Activated naive CD4-positive, alpha-beta T cell treated with anti-CD3 and anti-CD28 coated beads, Interleukin-2, amount 50 U/mL, for 24 hours (primary cell): ENCODE measurements around the gene ANK3.

Experiments
- H3K27ac Mint-ChIP-seq: one replicate; pipeline ENCODE4 v1.8.0; 2021; ENCODE audit warnings: mild to moderate bottlenecking, mixed read lengths
- H3K27me3 Mint-ChIP-seq: one replicate; pipeline ENCODE4 v1.8.0; 2021; ENCODE audit warnings: mixed read lengths
- H3K36me3 Mint-ChIP-seq: one replicate; pipeline ENCODE4 v1.8.0; 2021; ENCODE audit warnings: mixed read lengths
- H3K4me1 Mint-ChIP-seq: one replicate; pipeline ENCODE4 v1.8.0; 2021; ENCODE audit warnings: mixed read lengths
- H3K4me3 Mint-ChIP-seq: one replicate; pipeline ENCODE4 v1.8.0; 2021; ENCODE audit warnings: mild to moderate bottlenecking, mixed read lengths
- H3K9me3 Mint-ChIP-seq: one replicate; pipeline ENCODE4 v1.8.0; 2021; ENCODE audit warnings: mixed read lengths

Gene ANK3

DNA sequence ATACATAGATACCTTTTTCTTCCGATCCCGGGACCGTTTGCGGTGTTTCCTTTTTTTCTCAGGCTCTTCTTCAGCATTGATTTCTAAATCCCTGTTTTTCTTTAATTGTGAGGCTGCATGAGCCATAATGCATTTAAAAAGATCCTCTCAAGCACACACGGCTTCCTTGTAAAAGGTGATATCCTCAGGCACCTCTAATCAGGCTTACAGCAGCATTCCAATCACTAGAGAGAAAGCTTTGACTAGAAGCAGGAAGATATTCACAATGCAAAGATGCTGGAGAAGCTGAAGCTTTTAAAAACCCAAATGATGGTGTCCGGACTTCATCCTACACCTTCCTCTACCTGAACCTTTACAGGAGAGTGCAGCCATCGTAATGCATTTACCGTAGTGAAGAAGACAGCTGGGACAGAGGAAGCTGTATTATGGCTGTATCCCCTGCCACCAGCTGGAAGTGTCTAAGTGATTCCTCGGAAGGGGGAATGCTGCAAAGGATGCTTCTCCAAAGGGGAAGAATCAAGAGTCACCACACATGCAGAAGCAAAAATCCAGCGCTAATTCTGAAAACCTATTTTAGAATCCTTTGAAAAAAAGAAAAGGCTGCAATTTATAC is at the start of gene ANK3:
Gene ANK3 (minus strand): TSS at position 463 of the 613 bp plus-strand sequence. CDS start 337 bp downstream, at position 126.
- Mint-ChIP-seq H3K27me3 (no peaks in the 10 kb centered on the region), H3K4me1 (peaks cover 32% of the 10 kb centered on the region)

DNA sequence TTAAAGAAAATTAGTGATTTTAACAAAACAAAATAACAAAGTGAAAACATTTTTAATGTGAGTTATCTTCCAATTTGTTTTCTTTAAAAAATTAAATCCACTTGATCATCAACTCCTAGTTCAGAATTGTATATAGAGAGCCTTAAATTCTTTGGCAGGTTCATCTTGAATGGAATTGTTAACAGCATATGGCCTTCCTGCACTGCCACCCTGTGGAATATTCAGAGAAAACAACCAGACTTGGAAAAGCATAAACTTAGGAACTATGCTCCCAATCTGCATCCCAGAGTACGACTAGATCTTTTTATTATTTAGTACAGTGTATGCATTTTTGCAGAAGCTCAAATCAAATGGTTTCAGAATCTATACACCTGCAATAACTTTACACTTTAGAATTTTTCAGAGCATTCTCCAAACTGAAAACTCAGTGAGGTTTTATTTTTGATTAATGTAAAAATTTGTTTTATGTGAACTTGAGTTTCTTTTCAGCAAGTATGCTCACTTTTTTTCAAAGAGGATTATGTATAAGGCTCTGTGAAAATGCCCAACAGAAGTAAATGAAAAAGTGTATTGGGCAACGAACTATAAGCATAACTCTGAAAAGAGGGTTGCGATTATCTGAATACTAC is 44.9 kb upstream of the ANK3 start:
- Mint-ChIP-seq H3K27ac (no peak overlapping the region), H3K9me3 (no peaks in the 10 kb centered on the region), H3K36me3 (no peaks in the 10 kb centered on the region), H3K27me3 (no peaks in the 10 kb centered on the region), H3K4me1 (peaks cover 5% of the 10 kb centered on the region), H3K4me3 (no peak overlapping the region)

More for the DNA sequence above, at the start of gene ANK3:
- H3K4me3 Mint-ChIP-seq: no peak within 1 kb of the TSS
- no peak within 1 kb of the TSS for H3K27ac Mint-ChIP-seq
- H3K36me3 Mint-ChIP-seq: peaks cover 5% of the 10 kb centered on the region
- H3K9me3 Mint-ChIP-seq: no peaks in the 10 kb centered on the region

DNA sequence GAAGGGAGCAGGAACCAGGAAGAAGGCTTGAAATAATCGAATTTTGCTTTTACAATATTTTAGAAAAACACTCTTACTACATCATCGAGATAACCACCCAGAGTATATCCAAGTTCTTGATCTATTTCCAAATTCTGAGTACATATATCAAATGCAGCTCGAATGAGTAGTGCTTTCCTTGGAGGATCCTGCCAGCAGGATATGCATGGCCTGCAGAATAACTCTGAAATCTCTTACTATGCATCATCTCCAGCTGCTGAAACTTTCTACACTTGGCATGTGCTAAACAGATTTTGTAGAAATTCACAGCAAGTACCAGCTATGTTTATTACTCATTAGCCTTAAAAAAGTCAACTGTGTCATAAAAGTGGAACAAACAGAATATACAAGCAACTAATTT is 44.0 kb upstream of the ANK3 start:
- no peaks in the 10 kb centered on the region for H3K9me3 Mint-ChIP-seq
- H3K36me3 Mint-ChIP-seq: no peaks in the 10 kb centered on the region
- no peak overlapping the region for H3K4me3 Mint-ChIP-seq
- no peaks in the 10 kb centered on the region for H3K27me3 Mint-ChIP-seq
- H3K27ac Mint-ChIP-seq: no peak overlapping the region
- peaks cover 5% of the 10 kb centered on the region for H3K4me1 Mint-ChIP-seq

DNA sequence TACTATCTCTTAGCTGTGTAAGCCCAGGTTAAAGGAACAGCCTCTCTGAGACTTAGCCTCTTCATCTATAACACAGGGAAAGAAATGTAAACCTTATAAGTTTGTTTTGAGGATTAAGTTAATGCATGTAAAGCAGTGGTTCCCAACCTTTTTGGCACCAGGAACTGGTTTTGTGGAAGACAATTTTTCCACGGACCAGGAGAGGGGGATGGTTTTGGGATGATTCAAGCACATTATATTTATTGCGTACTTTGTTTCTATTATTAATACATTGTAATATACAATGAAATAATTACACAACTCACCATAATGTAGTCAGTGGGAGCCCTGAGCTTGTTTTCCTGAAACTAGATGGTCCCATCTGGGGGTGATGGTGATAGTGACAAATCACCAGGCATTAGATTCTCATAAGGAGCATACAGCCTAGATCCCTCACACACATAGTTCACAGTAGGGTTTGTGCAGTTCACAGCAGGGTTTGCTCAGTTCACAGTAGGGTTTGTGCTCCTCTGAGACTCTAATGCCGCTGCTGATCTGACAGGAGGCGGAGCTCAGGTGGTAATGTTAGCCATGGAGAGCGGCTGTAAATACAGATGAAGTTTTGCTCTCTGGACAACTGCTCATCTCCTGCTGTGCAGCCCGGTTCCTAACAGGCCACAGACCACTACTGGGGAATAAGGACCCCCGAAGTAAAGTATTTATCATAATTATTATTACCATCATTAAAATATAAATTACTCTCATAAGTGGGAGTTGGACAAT is 41.3 kb upstream of the ANK3 start:
- H3K9me3 Mint-ChIP-seq: no peaks in the 10 kb centered on the region
- H3K4me3 Mint-ChIP-seq: no peak overlapping the region
- H3K4me1 Mint-ChIP-seq: peaks cover 8% of the 10 kb centered on the region
- H3K36me3 Mint-ChIP-seq: peaks cover 2% of the 10 kb centered on the region
- H3K27me3 Mint-ChIP-seq: no peaks in the 10 kb centered on the region
- H3K27ac Mint-ChIP-seq: no peak overlapping the region

DNA sequence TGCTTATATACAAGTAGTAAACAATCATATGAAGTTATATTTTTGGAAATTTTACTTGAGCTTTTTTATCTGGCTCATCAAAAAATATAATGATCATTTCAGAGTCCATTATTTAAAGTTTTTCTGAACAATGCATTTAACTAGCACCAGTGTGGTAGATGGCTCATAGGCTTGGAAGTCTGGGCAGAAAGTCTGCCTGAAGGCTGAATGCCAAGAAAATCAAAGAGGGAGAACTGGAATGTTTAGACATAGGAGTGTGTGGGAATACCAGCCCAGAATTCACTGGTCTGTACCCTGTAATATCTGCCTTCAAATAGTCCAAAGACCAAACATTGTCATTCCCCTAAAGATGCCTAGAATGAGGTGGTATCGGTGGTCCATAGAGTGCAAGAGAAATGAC is 40.3 kb upstream of the ANK3 start:
- H3K27me3 Mint-ChIP-seq: no peaks in the 10 kb centered on the region
- H3K4me3 Mint-ChIP-seq: no peak overlapping the region
- H3K4me1 Mint-ChIP-seq: peaks cover 9% of the 10 kb centered on the region
- H3K27ac Mint-ChIP-seq: no peak overlapping the region
- H3K9me3 Mint-ChIP-seq: no peaks in the 10 kb centered on the region
- peaks cover 2% of the 10 kb centered on the region for H3K36me3 Mint-ChIP-seq

DNA sequence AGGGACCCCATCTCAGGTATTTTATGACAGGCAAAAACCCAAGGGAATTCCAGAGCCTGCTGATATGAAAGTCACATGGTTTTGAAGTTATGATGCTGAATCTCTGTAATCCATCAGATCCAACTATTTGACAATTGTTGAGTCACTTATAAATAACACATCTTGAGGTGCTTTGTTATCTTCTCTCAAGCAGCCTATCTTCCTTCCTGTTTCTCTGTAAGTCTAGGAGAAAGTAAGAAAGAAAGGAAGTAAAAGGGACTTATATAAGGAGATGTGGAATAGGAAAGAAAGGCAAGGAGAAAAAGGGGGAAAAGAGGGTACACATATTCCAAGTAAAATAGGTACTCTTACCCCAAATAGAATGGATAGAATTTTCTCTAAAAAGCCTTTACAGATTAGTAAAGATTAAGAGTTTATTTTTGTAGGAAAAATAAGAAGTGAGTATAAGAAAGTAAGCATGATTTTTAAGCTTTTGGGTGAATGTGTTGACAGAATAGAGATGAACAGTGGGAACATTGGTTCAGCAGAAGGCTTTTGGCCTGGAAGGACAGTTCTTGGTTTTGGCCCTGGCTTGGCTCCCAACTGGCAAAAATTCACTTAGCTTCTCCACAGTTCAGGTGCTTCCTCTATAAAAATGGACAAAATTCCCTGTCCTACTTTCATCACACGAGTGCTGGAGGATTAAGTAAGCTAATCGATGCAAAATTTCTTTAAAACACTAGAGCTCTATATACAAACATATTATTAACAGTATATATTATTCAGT is 39.6 kb upstream of the ANK3 start:
- peaks cover 2% of the 10 kb centered on the region for H3K36me3 Mint-ChIP-seq
- peaks cover 9% of the 10 kb centered on the region for H3K4me1 Mint-ChIP-seq
- H3K27ac Mint-ChIP-seq: no peak overlapping the region
- H3K4me3 Mint-ChIP-seq: no peak overlapping the region
- no peaks in the 10 kb centered on the region for H3K27me3 Mint-ChIP-seq
- H3K9me3 Mint-ChIP-seq: no peaks in the 10 kb centered on the region

DNA sequence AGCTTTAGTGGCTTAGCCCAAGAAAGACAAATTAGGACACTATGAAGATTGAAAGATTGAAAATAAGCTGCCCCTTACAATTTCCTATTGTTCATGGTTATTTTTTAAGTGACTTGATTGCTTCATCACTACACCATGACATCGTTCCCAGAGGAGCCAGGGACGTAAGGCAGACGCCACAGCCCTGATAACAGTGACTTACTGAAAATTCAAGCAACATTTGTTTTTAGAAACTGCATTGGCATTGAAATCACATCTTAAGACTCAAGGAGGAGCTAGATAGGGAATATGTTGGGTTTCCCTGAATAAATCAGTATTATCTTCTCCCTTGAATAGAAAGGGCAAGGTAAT is 38.7 kb upstream of the ANK3 start:
- Mint-ChIP-seq H3K4me3 (no peak overlapping the region), H3K36me3 (peaks cover 2% of the 10 kb centered on the region), H3K27me3 (no peaks in the 10 kb centered on the region), H3K9me3 (no peaks in the 10 kb centered on the region), H3K4me1 (peaks cover 9% of the 10 kb centered on the region), H3K27ac (no peak overlapping the region)

DNA sequence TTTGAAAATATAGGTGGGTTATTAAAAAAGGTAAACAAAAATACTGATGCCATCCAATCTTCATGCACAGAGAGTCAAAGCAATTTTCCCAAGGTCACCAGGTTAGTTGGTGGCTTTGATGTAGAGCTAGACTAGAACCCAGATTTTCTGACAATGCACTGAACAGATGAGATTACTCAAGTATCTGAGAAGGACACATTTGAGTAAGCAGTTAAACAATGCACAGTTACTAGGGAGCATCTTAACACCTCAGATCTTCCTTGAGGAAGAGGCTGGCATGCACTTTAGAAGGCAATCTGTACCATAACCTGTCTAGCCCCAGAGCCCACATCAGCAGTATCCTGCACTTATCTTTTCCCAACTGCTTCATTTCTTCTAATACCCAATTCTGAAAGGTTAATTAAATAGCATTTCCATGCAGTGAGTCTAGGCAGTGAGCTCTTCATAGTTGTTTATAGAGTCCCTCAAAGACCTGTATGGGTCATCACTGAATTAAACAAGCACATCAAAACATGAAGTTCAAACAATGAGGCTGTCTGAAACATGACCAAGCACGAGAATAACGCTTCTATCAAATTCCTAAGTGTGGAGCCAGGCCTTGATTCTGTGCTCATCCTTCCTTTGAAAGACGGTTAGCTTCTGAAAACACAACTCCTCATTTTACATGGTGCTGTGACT is 38.2 kb upstream of the ANK3 start:
- Mint-ChIP-seq H3K27ac (no peak overlapping the region), H3K9me3 (no peaks in the 10 kb centered on the region), H3K4me1 (peaks cover 9% of the 10 kb centered on the region), H3K27me3 (no peaks in the 10 kb centered on the region), H3K4me3 (no peak overlapping the region), H3K36me3 (peaks cover 2% of the 10 kb centered on the region)

DNA sequence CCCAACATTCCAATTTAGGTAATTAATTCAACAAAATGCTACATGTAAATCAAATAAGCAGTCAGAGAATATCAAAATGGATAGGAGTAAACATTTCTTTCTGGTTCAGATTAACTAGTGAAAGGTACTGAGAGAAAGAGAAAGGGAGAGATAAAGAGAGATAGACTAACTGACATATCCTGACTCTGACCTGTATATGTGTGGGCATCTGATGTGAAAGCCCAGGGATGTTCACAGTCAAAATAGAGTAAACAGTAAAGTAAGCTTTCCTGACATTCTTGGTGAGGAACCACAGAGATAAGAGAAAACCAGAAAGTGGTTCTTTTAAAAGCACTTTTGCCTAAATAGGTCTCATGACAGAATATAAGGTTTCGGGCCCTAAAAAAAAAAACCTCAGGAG is 37.5 kb upstream of the ANK3 start:
- H3K4me1 Mint-ChIP-seq: peaks cover 9% of the 10 kb centered on the region

DNA sequence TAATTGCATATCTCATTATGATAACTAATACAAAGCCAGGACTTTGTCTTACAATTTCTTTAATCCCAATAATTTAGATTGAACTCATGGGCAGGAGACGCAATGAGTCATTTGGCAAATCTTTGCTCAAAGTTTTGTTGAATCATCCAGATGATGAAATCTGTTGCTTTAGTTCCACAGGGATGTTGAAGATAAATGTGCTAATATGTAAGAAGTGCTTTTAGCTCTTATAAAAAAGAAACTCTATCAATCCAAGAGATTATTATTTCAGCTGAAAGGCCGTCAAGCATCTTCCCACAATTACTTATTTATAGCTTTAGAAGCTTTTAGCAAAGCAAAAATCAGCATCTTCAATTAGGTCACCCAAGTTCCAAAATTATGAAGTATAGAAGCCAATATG is 36.8 kb upstream of the ANK3 start:
- H3K36me3 Mint-ChIP-seq: peaks cover 2% of the 10 kb centered on the region
- peaks cover 9% of the 10 kb centered on the region for H3K4me1 Mint-ChIP-seq
- peak overlapping the region; percentile 5 for H3K27ac Mint-ChIP-seq
- H3K4me3 Mint-ChIP-seq: no peak overlapping the region
- no peaks in the 10 kb centered on the region for H3K27me3 Mint-ChIP-seq
- H3K9me3 Mint-ChIP-seq: no peaks in the 10 kb centered on the region

More for the DNA sequence above, 37.5 kb upstream of the ANK3 start:
- Mint-ChIP-seq H3K9me3 (no peaks in the 10 kb centered on the region), H3K27ac (no peak overlapping the region), H3K4me3 (no peak overlapping the region), H3K36me3 (peaks cover 2% of the 10 kb centered on the region), H3K27me3 (no peaks in the 10 kb centered on the region)

DNA sequence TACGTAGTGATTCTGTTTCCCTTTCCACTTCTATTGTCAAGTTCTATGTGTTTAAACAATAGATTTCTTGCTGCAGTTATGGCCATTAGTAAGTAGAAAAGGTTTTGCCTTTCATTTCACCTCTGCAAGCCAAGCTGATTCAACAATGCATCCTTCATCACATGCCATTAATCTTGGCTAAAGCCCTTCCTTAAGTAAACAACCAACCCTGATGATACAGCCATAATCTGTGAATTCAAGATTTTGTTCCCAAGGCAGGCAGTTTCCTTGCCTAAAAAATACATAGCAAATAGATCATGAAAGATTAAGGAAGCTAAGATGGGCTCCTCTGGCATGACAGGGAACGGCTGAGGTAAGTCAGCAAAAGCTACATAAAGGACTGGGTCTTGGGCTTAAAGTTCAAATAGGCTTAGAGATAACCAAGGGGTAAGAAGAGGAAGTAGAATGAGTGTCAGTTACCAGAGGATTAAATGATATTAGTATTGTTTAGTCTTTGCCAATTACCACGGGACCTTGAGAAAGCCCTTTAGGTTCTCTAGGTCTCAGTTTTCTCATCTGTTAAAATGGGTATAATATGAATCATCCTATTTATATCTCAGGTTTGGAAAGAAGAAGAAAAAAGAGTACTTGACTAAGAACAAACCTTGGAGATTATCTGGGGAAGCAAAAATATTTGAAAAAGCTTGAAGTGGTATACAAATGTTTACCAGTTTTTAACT is 35.9 kb upstream of the ANK3 start:
- peaks cover 12% of the 10 kb centered on the region for H3K4me1 Mint-ChIP-seq
- no peaks in the 10 kb centered on the region for H3K9me3 Mint-ChIP-seq
- peak overlapping the region; percentile 5 for H3K27ac Mint-ChIP-seq
- H3K27me3 Mint-ChIP-seq: no peaks in the 10 kb centered on the region
- H3K4me3 Mint-ChIP-seq: no peak overlapping the region
- H3K36me3 Mint-ChIP-seq: peaks cover 4% of the 10 kb centered on the region

DNA sequence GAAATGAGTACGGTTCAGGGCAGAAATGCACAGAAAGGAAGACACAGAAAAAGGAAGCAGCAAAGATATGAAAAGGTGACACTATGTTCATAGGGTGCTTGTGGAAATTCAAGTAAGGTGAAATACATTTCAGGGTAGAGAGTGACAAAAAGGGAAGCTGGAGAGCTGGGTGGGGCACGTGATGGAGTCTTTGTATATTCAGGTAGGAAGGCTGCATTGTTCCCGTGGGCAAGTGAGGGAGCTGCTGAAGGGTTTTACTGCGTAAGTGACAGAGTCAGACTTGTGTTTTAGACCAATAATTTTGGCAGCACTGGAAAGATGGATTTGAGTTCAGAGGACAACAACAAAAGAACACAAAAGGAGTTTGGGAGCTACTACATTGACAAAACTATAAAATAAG is 35.3 kb upstream of the ANK3 start:
- no peaks in the 10 kb centered on the region for H3K9me3 Mint-ChIP-seq
- H3K27ac Mint-ChIP-seq: no peak overlapping the region
- H3K4me3 Mint-ChIP-seq: no peak overlapping the region
- peaks cover 4% of the 10 kb centered on the region for H3K36me3 Mint-ChIP-seq
- peaks cover 8% of the 10 kb centered on the region for H3K4me1 Mint-ChIP-seq
- no peaks in the 10 kb centered on the region for H3K27me3 Mint-ChIP-seq

DNA sequence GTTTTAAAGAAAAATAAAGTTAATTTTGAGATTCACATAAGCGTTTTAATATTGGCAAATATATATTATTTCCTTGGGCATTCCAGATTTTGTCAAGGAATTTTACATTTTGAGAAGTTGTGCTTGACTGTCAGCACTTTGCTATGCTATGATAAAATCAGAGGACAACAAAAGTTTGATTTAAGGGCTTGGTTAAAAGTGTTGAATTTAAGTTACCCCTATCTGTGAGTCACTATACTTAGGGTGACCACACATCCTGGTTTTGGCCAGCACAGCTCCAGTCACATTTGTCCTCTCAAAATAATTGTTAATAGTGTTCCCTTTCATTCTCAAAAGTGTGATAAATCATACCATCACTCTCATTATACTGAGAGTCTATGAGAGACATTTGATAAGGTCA is 34.2 kb upstream of the ANK3 start:
- Mint-ChIP-seq H3K9me3 (no peaks in the 10 kb centered on the region), H3K27me3 (no peaks in the 10 kb centered on the region), H3K4me3 (no peak overlapping the region), H3K36me3 (peaks cover 4% of the 10 kb centered on the region), H3K4me1 (peaks cover 8% of the 10 kb centered on the region), H3K27ac (no peak overlapping the region)

DNA sequence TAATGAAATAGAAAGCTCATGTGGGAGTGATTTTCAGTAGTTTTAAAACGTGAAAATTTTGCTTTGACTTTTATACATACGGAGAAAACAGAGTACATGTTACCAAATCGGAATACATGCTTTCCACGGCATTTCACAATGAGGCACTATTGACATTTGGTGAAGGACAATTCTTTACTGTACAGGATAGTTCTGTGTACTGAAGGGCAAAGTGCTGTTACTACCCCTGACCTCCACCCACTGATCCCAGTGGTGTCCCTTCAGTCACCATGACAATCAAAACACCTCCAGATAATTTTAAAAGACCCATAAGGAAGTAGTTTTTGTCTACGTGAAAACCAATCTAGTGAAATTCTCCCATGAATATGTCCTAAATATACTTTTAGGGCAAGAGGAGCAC is 33.1 kb upstream of the ANK3 start:
- Mint-ChIP-seq H3K36me3 (peaks cover 4% of the 10 kb centered on the region), H3K27me3 (no peaks in the 10 kb centered on the region), H3K9me3 (no peaks in the 10 kb centered on the region), H3K27ac (no peak overlapping the region), H3K4me3 (no peak overlapping the region), H3K4me1 (peaks cover 8% of the 10 kb centered on the region)
